HUES64 (cell line): ENCODE measurements around the gene SND1.

Experiments
- H3K27ac ChIP-seq: 2 replicates; pipeline ENCODE4 v1.7.0; 2013; ENCODE audit warnings: low read depth, low read length, inconsistent platforms
- H3K27me3 ChIP-seq: 2 replicates; pipeline ENCODE4 v1.6.1; 2013; ENCODE audit warnings: mild to moderate bottlenecking, low read length; ENCODE audit not compliant: insufficient read depth
- H3K36me3 ChIP-seq: 2 replicates; pipeline ENCODE4 v1.6.1; 2013; ENCODE audit warnings: mild to moderate bottlenecking, low read length; ENCODE audit not compliant: insufficient read depth
- H3K4me1 ChIP-seq: 2 replicates; pipeline ENCODE4 v1.6.1; 2013; ENCODE audit warnings: mild to moderate bottlenecking, low read length, moderate library complexity; ENCODE audit not compliant: insufficient read depth
- H3K4me3 ChIP-seq: 2 replicates; pipeline ENCODE4 v1.5.1; 2013; ENCODE audit warnings: mild to moderate bottlenecking, low read length, moderate library complexity
- H3K9ac ChIP-seq: 2 replicates; pipeline ENCODE4 v1.6.1; 2013; ENCODE audit warnings: mild to moderate bottlenecking, low read depth, low read length
- H3K9me3 ChIP-seq: 2 replicates; pipeline ENCODE4 v1.6.1; 2013; ENCODE audit warnings: low read depth, low read length; ENCODE audit not compliant: insufficient read depth
- WGBS: fragments of 150-250, 120-280 bp; methylation state at CpG from one replicate; pipeline ENCODE4 v1.1.7; 2013; ENCODE audit warnings: missing lambda C conversion rate; 5-methylcytosine and 5-hydroxymethylcytosine counted together

Gene SND1

DNA sequence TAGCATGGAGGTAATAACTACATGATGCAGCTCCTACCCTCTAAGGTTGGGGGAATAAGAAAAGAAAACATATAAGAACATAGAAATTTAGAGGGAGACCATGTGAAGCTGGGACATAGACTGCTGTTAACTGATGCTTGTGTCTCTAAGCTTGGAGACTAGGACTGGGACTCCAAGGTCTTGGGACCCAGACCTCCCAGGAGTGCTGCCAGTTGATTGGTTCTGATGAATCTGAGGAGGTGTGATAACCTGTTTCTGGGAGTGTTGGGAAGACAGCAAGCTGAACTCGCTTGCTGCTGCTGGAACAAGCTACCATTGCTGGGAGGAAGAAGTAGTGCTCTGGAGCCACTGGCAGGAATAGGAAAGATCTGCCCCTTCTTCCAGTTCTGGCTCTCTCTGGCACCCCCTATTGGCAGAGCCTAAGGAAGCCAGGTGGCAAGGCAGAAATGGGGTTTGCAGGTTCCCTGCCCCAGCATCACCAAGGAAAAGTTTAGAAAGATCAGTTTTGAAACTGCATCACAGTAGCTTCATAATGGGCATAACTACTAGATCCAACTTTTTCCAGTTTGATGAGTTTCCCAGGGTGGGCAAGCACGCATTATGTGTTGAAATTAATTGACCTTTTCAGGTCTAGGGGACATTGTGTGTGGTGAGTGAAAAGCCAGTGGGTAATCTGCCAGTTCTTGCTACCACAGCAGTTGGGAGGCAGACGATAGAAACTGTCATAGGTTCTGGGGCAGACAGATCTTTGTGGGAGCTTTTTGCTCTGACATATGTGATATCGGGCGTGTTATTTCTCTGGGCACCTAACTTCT lies 140.7 kb downstream of the SND1 start:
- WGBS, result 90% methylated on average over 5 of the region's 5 CpGs

DNA sequence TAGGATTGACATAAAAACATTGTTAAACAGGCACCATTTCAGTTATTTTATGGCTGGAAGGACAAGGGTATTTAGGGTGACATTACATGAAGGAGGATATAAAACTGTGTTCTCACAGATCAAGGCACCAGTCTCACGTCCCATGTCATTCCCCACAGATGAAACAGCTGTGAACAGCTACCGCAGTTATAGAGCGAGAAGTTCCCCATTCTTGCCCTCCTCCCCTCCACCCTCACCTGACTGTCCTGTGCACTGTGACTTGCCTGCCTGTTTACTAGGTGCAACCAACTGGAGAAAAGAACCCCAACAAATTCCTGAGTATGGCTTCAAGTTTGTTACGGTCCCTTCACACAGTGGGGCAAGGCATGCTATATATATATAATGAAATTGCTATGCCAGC lies 141.6 kb downstream of the SND1 start:
- Histone ChIP-seq H3K4me1 (peaks cover 19% of the 10 kb centered on the region), H3K36me3 (no peaks in the 10 kb centered on the region), H3K27me3 (no peaks in the 10 kb centered on the region), H3K4me3 (no peak overlapping the region), H3K27ac (no peak overlapping the region), H3K9ac (no peak overlapping the region), H3K9me3 (no peaks in the 10 kb centered on the region)
- 93% methylated on average over 4 of the region's 4 CpGs for WGBS

More for the DNA sequence above, 140.7 kb downstream of the SND1 start:
- Histone ChIP-seq H3K4me1 (peaks cover 13% of the 10 kb centered on the region), H3K9ac (no peak overlapping the region), H3K36me3 (no peaks in the 10 kb centered on the region), H3K4me3 (no peak overlapping the region), H3K27me3 (no peaks in the 10 kb centered on the region), H3K9me3 (no peaks in the 10 kb centered on the region), H3K27ac (no peak overlapping the region)

GRCh38 chr7:127794136-127794535 lies 142.1 kb downstream of the SND1 start:
- Histone ChIP-seq H3K27ac (no peak overlapping the region), H3K4me3 (no peak overlapping the region), H3K9ac (no peak overlapping the region), H3K4me1 (peaks cover 19% of the 10 kb centered on the region), H3K27me3 (no peaks in the 10 kb centered on the region), H3K36me3 (no peaks in the 10 kb centered on the region), H3K9me3 (no peaks in the 10 kb centered on the region)
- WGBS, result 97% methylated on average over 1 of the region's 1 CpG

- WGBS, result 96% methylated on average over 3 of the region's 4 CpGs
- Histone ChIP-seq H3K4me1 (peaks cover 24% of the 10 kb centered on the region), H3K36me3 (no peaks in the 10 kb centered on the region), H3K4me3 (no peak overlapping the region), H3K9ac (no peak overlapping the region), H3K27me3 (no peaks in the 10 kb centered on the region), H3K27ac (no peak overlapping the region), H3K9me3 (no peaks in the 10 kb centered on the region)
These were observed 142.6 kb downstream of the SND1 start for GRCh38 chr7:127794551-127794950.

DNA sequence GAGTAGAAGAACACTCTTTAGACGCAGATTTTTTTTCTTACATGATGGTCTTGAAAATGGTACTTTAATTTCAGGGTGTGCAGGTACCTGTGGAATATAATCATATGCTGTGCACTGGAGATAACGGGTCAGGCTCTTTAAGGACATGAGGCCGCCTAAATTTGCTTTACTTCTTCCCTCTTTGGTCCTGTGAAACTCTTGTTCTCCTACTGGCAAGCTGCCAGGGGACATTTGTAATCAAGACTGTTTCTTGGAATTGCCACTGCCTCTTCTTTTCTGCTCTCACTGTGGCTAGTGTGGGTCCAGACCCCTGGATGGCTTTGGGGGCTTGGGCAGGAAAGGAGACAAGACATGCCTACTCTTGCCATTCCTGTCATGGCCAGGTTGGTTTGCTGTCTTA lies 146.0 kb downstream of the SND1 start:
- Histone ChIP-seq H3K4me3 (no peak overlapping the region), H3K27ac (no peak overlapping the region), H3K27me3 (no peaks in the 10 kb centered on the region), H3K9me3 (no peaks in the 10 kb centered on the region), H3K4me1 (peaks cover 29% of the 10 kb centered on the region), H3K36me3 (no peaks in the 10 kb centered on the region), H3K9ac (no peak overlapping the region)
- 92% methylated on average over 3 of the region's 3 CpGs for WGBS

DNA sequence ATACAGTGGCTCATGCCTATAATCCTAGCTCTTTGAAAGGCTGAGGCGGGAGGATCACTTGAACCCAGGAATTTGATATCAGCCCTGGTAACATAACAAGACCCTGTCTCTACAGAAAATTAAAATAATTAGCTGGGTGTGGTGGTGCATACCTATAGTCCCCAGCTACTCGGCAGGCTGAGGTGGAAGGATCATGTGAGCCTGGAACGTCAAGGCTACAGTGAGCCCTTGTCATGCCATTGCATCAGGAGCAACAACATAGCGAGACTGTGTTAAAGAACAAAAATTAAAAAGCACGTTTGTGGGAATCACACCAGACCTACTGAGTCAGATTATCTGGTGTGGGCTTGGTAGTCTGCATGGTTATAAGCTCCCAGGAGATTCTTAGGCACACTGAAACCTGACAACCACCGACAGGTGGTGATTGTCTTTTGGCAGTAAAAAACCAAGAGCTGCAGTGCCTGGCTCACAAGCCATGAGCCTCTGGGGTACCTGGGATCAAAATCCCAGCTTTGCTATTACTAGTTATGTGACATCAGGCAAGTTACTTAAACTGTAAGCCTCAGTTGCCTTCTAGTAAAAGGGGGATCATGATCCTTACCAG lies 146.9 kb downstream of the SND1 start:
- Histone ChIP-seq H3K36me3 (no peaks in the 10 kb centered on the region), H3K4me3 (no peak overlapping the region), H3K27me3 (no peaks in the 10 kb centered on the region), H3K4me1 (peaks cover 29% of the 10 kb centered on the region), H3K9me3 (no peaks in the 10 kb centered on the region), H3K9ac (no peak overlapping the region), H3K27ac (no peak overlapping the region)
- 81% methylated on average over 6 of the region's 6 CpGs for WGBS

DNA sequence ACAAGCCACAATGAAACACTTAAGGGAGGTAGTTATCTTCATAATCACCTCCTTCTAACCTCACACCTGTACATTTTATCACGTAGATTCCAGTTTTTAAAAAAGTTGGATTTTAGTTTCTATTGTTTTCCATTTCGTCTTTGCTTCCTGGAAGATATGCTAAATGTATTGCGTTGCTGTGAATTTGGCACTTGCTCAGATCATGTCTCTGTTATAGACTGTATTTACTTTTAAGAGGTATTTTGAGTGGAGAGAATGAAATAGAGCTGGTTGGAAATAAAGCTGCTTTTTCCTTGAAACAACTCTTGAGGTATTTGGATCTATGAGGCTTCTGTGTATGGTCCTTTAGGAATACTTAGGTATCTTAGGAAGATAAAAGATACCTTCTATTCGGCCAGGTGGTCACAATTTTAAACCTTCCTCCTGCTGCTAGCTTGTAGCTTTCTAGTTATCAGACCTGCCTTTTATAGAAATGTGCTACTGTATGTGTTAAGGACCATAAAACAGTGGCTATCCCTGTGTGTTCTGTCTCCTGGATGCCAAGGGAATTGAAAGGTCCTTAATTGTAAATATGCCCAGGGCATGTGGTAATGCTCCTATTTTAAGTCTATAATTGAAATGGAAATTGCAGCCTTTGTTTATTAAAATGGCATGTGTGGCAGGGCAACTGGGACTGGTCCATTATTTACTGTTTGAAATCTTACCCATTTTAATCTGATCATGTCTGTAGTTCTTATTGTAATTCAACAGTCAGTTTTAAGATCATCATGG lies 147.7 kb downstream of the SND1 start:
- Histone ChIP-seq H3K27ac (no peak overlapping the region), H3K27me3 (no peaks in the 10 kb centered on the region), H3K9ac (no peak overlapping the region), H3K4me1 (peaks cover 29% of the 10 kb centered on the region), H3K9me3 (no peaks in the 10 kb centered on the region), H3K36me3 (no peaks in the 10 kb centered on the region), H3K4me3 (no peak overlapping the region)
- WGBS, result 94% methylated on average over 4 of the region's 4 CpGs

GRCh38 chr7:127802845-127803244 lies 150.9 kb downstream of the SND1 start:
- H3K36me3 ChIP-seq, result peaks cover 7% of the 10 kb centered on the region
- no peaks in the 10 kb centered on the region for H3K9me3 ChIP-seq
- peaks cover 31% of the 10 kb centered on the region for H3K4me1 ChIP-seq
- no peak overlapping the region for H3K9ac ChIP-seq
- H3K4me3 ChIP-seq, result no peak overlapping the region
- WGBS, result 91% methylated on average over 5 of the region's 5 CpGs
- no peak overlapping the region for H3K27ac ChIP-seq
- no peaks in the 10 kb centered on the region for H3K27me3 ChIP-seq

GRCh38 chr7:127803626-127804025 lies 151.6 kb downstream of the SND1 start:
- peaks cover 27% of the 10 kb centered on the region for H3K4me1 ChIP-seq
- no peaks in the 10 kb centered on the region for H3K9me3 ChIP-seq
- no peak overlapping the region for H3K9ac ChIP-seq
- peaks cover 13% of the 10 kb centered on the region for H3K36me3 ChIP-seq
- no peaks in the 10 kb centered on the region for H3K27me3 ChIP-seq
- H3K4me3 ChIP-seq, result no peak overlapping the region
- WGBS, result 100% methylated on average over 1 of the region's 2 CpGs
- no peak overlapping the region for H3K27ac ChIP-seq

GRCh38 chr7:127807340-127807739 lies 155.3 kb downstream of the SND1 start:
- Histone ChIP-seq H3K4me3 (no peak overlapping the region), H3K27ac (peak overlapping the region; percentile 50; the same call in 1 of the 2 replicates), H3K4me1 (peaks cover 34% of the 10 kb centered on the region), H3K36me3 (peaks cover 24% of the 10 kb centered on the region), H3K9me3 (no peaks in the 10 kb centered on the region), H3K27me3 (no peaks in the 10 kb centered on the region), H3K9ac (no peak overlapping the region)
- WGBS, result 85% methylated on average over 5 of the region's 6 CpGs

DNA sequence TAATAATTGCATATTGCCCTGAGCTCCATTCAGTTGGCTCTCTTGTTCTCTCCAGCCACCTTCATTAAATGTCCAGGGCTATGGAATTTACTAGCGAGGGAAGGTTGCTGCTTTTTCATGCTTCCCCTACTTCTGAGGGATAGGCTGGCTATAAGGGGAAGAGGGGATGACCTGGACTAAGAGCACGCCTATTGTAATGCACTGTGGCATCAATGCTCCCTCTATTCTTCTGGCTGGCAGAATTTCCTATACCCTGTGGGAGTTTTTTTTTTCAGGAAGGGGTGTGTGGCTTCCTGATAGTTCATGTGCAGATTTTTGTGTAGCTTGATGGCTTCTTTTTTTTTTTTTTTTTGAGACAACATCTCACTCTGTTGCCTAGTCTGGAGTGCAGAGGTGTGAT lies 155.8 kb downstream of the SND1 start:
- no peak overlapping the region for H3K9ac ChIP-seq
- peaks cover 39% of the 10 kb centered on the region for H3K4me1 ChIP-seq
- no peaks in the 10 kb centered on the region for H3K9me3 ChIP-seq
- H3K27me3 ChIP-seq, result no peaks in the 10 kb centered on the region
- H3K27ac ChIP-seq, result peak overlapping the region; percentile 50; the same call in 1 of the 2 replicates
- peaks cover 24% of the 10 kb centered on the region for H3K36me3 ChIP-seq
- no peak overlapping the region for H3K4me3 ChIP-seq
- WGBS, result 64% methylated on average over 2 of the region's 2 CpGs
